Glutamatergic neuron (in vitro differentiated cells): Measurements from ENCODE around the gene DEPDC1B. TPM values are rescaled to one million over a fixed set of nuclear protein-coding genes. Genes with fewer than 3 reads are reported as not detected.

ENCODE experiments used
- DNase-seq: peaks from one replicate; pipeline ENCODE4 v3.0.0; 2022
- H3K27ac Mint-ChIP-seq: one replicate; pipeline ENCODE4 v1.8.0; 2020; ENCODE audit warnings: mild to moderate bottlenecking, mixed read lengths, inconsistent platforms; ENCODE audit not compliant: unreplicated experiment
- H3K27me3 Mint-ChIP-seq: one replicate; pipeline ENCODE4 v1.8.0; 2020; ENCODE audit warnings: mild to moderate bottlenecking, moderate library complexity, mixed read lengths, inconsistent platforms; ENCODE audit not compliant: unreplicated experiment
- H3K36me3 Mint-ChIP-seq: one replicate; pipeline ENCODE4 v1.8.0; 2020; ENCODE audit warnings: mild to moderate bottlenecking, mixed read lengths, inconsistent platforms; ENCODE audit not compliant: unreplicated experiment
- H3K4me1 Mint-ChIP-seq: one replicate; pipeline ENCODE4 v1.8.0; 2020; ENCODE audit warnings: mild to moderate bottlenecking, low read depth, mixed read lengths, inconsistent platforms; ENCODE audit not compliant: unreplicated experiment
- H3K4me3 Mint-ChIP-seq: one replicate; pipeline ENCODE4 v1.8.0; 2020; ENCODE audit warnings: mild to moderate bottlenecking, mixed read lengths, inconsistent platforms; ENCODE audit not compliant: unreplicated experiment
- H3K9me3 Mint-ChIP-seq: one replicate; pipeline ENCODE4 v1.8.0; 2020; ENCODE audit warnings: mild to moderate bottlenecking, moderate library complexity, mixed read lengths, inconsistent platforms; ENCODE audit not compliant: unreplicated experiment
- total RNA-seq: library from RNA; stranded (reverse); fragmentation: NEBNext Ultra II Directional; extraction: Animal tissue kit (Norgen Biotek cat#: 25700); gene quantifications from one replicate; pipeline ENCODE4 v1.2.1, GENCODE V29; 2021; ENCODE audit not compliant: unreplicated experiment
- TF ChIP-seq, protein P1 (sequence below): fragments of 200-600 bp; sonication (generic); IDR thresholded peaks from one replicate; pipeline ENCODE4 v1.5.0; 2021; ENCODE audit not compliant: partially characterized antibody, unreplicated experiment

The DEPDC1B gene
- total RNA-seq, 1 donor from 2014 or later, result 8.2 TPM

- peaks cover 5% of the 10 kb centered on the region for H3K36me3 Mint-ChIP-seq
- TF ChIP-seq, protein P1, sequence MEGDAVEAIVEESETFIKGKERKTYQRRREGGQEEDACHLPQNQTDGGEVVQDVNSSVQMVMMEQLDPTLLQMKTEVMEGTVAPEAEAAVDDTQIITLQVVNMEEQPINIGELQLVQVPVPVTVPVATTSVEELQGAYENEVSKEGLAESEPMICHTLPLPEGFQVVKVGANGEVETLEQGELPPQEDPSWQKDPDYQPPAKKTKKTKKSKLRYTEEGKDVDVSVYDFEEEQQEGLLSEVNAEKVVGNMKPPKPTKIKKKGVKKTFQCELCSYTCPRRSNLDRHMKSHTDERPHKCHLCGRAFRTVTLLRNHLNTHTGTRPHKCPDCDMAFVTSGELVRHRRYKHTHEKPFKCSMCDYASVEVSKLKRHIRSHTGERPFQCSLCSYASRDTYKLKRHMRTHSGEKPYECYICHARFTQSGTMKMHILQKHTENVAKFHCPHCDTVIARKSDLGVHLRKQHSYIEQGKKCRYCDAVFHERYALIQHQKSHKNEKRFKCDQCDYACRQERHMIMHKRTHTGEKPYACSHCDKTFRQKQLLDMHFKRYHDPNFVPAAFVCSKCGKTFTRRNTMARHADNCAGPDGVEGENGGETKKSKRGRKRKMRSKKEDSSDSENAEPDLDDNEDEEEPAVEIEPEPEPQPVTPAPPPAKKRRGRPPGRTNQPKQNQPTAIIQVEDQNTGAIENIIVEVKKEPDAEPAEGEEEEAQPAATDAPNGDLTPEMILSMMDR, result no peak
- H3K4me3 Mint-ChIP-seq, result no peak overlapping the region
- no peak overlapping the region for H3K27ac Mint-ChIP-seq
- H3K4me1 Mint-ChIP-seq, result no peaks in the 10 kb centered on the region
- no peaks in the 10 kb centered on the region for H3K27me3 Mint-ChIP-seq
- no peak for DNase-seq
- no peaks in the 10 kb centered on the region for H3K9me3 Mint-ChIP-seq
Observed at GRCh38 chr5:60611099-60611740, 88.7 kb downstream of the DEPDC1B start.

DNA sequence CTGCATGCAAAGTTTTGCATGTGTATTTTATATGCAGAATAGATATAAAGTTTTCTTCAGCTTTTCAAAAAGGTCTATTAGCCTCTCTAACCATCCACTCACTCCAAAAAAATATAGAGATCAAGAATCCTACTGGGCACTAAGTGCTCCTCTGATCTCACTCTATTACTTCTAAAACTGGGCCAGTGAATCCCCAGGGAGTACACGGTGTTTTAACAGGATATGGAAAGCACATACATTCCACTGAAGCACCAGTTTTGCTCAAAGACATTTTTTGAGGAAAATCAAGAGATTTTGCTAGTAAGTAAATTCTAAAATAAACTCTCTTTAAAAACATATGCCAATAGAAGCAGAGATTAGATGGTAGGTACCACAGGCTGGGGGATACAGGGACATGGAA is 95.2 kb downstream of the DEPDC1B start:
- Mint-ChIP-seq H3K9me3 (no peaks in the 10 kb centered on the region), H3K4me3 (no peak overlapping the region), H3K36me3 (no peaks in the 10 kb centered on the region), H3K27ac (no peak overlapping the region), H3K27me3 (no peaks in the 10 kb centered on the region), H3K4me1 (peaks cover 6% of the 10 kb centered on the region)
- TF ChIP-seq, protein P1, result no peak
- DNase-seq, result no peak

GRCh38 chr5:60598424-60598823 is 101.5 kb downstream of the DEPDC1B start:
- no peak for DNase-seq
- Mint-ChIP-seq H3K4me1 (no peaks in the 10 kb centered on the region), H3K9me3 (no peaks in the 10 kb centered on the region), H3K36me3 (no peaks in the 10 kb centered on the region), H3K27ac (no peak overlapping the region), H3K27me3 (no peaks in the 10 kb centered on the region), H3K4me3 (no peak overlapping the region)
- TF ChIP-seq, protein P1, result no peak

DNA sequence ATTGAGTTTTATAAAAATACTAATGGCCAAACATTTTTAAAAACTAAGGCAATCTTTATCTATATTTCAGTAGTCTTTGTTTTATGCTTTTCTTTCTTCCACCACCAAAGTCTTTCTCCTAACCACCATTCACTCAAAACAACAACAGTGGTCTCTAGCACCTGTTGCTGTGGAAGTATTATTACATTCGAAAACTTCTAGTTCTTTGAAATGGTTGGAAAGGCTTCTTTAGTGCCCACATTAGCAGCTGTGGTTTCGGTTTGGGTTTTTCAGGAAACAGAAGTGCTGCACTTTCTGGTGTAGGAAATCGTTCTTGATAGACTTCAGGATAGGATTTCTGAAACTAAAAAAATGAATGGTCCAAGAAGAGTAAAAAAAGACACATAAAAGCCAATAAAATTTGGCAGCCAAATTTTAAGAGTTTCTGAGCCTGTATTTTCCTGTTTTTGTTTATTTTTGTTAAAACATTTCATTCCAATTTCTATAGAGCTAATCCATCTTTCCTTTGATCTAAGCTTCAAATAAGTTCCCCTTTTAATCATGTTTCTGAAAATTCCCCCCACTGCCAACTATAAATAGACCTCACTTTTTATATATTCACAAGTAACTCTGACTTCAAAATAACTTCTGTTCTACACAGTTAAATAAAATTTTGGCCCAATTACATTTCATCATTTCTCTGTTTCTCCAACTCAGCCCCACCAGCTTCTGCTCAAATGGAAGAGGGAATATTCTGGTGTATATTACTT is 102.2 kb downstream of the DEPDC1B start:
- H3K4me3 Mint-ChIP-seq, result no peak overlapping the region
- H3K27me3 Mint-ChIP-seq, result no peaks in the 10 kb centered on the region
- TF ChIP-seq, protein P1, result no peak
- H3K36me3 Mint-ChIP-seq, result no peaks in the 10 kb centered on the region
- DNase-seq, result no peak
- H3K27ac Mint-ChIP-seq, result no peak overlapping the region
- H3K4me1 Mint-ChIP-seq, result no peaks in the 10 kb centered on the region
- H3K9me3 Mint-ChIP-seq, result no peaks in the 10 kb centered on the region
